KMS-11 (cell line): Measurements from ENCODE around the gene ASPM.

ENCODE experiments used
- H2AFZ ChIP-seq: fragments of 200-600 bp; sonication (generic); 2 replicates; pipeline ENCODE4 v1.6.1; 2016; ENCODE audit warnings: antibody characterized with exemption, mixed run types, low read depth
- H3K27ac ChIP-seq: fragments of 200-600 bp; sonication (generic); 2 replicates; pipeline ENCODE4 v1.6.1; 2016; ENCODE audit warnings: mild to moderate bottlenecking, mixed run types
- H3K27me3 ChIP-seq: fragments of 200-600 bp; sonication (generic); 2 replicates; pipeline ENCODE4 v1.6.1; 2017; ENCODE audit warnings: mild to moderate bottlenecking, low read depth, mixed run types, moderate library complexity; ENCODE audit not compliant: insufficient read depth
- H3K36me3 ChIP-seq: fragments of 200-600 bp; sonication (generic); 2 replicates; pipeline ENCODE4 v1.6.1; 2017; ENCODE audit warnings: mild to moderate bottlenecking, mixed run types; ENCODE audit not compliant: insufficient read depth
- H3K4me1 ChIP-seq: fragments of 200-600 bp; sonication (generic); 2 replicates; pipeline ENCODE4 v1.6.1; 2016; ENCODE audit warnings: mild to moderate bottlenecking, low read depth, mixed run types; ENCODE audit not compliant: poor library complexity, severe bottlenecking
- H3K4me2 ChIP-seq: fragments of 200-600 bp; sonication (generic); 2 replicates; pipeline ENCODE4 v1.7.0; 2016; ENCODE audit warnings: mild to moderate bottlenecking, mixed run types
- H3K4me3 ChIP-seq: fragments of 200-600 bp; sonication (generic); IDR thresholded peaks from 2 replicates; pipeline ENCODE4 v1.6.1; 2017; ENCODE audit warnings: low read depth, low read length, mixed read lengths; ENCODE audit not compliant: insufficient read depth
- H3K79me2 ChIP-seq: fragments of 200-600 bp; sonication (generic); 2 replicates; pipeline ENCODE4 v1.6.1; 2016; ENCODE audit warnings: low read depth, mixed run types; ENCODE audit not compliant: insufficient read depth
- H3K9ac ChIP-seq: fragments of 200-600 bp; sonication (generic); 2 replicates; pipeline ENCODE4 v1.6.1; 2016; ENCODE audit warnings: mild to moderate bottlenecking, mixed run types
- H4K20me1 ChIP-seq: fragments of 200-600 bp; sonication (generic); 2 replicates; pipeline ENCODE4 v1.6.1; 2016; ENCODE audit warnings: mild to moderate bottlenecking, mixed run types; ENCODE audit not compliant: insufficient read depth
- TF ChIP-seq, protein P1 (sequence below): fragments of 200-600 bp; sonication (generic); conservative IDR thresholded peaks from 2 replicates; pipeline ENCODE4 v1.6.1; 2017; ENCODE audit warnings: low read depth, mild to moderate bottlenecking, antibody characterized with exemption, low read length, moderate library complexity, mixed read lengths

Gene ASPM

GRCh38 chr1:197143276-197143675 is 3.2 kb downstream of the ASPM start:
- H3K36me3 ChIP-seq: peaks cover 6% of the 10 kb centered on the region
- peak overlapping the region; percentile 51; the same call in 1 of the 2 replicates for H3K4me2 ChIP-seq

GRCh38 chr1:197141575-197141974 is 4.9 kb downstream of the ASPM start:
- no peak overlapping the region for H2AFZ ChIP-seq
- no peak overlapping the region for H3K4me2 ChIP-seq
- no peak overlapping the region for H3K9ac ChIP-seq
- peaks cover 6% of the 10 kb centered on the region for H3K36me3 ChIP-seq
- H4K20me1 ChIP-seq: peaks cover 6% of the 10 kb centered on the region; the same call in 1 of the 2 replicates
- peaks cover 52% of the 10 kb centered on the region for H3K4me1 ChIP-seq
- H3K27ac ChIP-seq: no peak overlapping the region
- no peaks in the 10 kb centered on the region for H3K27me3 ChIP-seq
- TF ChIP-seq, protein P1, sequence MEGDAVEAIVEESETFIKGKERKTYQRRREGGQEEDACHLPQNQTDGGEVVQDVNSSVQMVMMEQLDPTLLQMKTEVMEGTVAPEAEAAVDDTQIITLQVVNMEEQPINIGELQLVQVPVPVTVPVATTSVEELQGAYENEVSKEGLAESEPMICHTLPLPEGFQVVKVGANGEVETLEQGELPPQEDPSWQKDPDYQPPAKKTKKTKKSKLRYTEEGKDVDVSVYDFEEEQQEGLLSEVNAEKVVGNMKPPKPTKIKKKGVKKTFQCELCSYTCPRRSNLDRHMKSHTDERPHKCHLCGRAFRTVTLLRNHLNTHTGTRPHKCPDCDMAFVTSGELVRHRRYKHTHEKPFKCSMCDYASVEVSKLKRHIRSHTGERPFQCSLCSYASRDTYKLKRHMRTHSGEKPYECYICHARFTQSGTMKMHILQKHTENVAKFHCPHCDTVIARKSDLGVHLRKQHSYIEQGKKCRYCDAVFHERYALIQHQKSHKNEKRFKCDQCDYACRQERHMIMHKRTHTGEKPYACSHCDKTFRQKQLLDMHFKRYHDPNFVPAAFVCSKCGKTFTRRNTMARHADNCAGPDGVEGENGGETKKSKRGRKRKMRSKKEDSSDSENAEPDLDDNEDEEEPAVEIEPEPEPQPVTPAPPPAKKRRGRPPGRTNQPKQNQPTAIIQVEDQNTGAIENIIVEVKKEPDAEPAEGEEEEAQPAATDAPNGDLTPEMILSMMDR: no peak
- no peak overlapping the region for H3K4me3 ChIP-seq
- H3K79me2 ChIP-seq: peaks cover 80% of the 10 kb centered on the region

More at GRCh38 chr1:197143276-197143675, 3.2 kb downstream of the ASPM start:
- peaks cover 59% of the 10 kb centered on the region for H3K4me1 ChIP-seq
- TF ChIP-seq, protein P1: no peak
- H3K4me3 ChIP-seq: no peak overlapping the region
- H3K27ac ChIP-seq: no peak overlapping the region
- peaks cover 6% of the 10 kb centered on the region; the same call in 1 of the 2 replicates for H4K20me1 ChIP-seq
- no peak overlapping the region for H3K9ac ChIP-seq
- peaks cover 73% of the 10 kb centered on the region for H3K79me2 ChIP-seq
- H2AFZ ChIP-seq: no peak overlapping the region
- H3K27me3 ChIP-seq: no peaks in the 10 kb centered on the region

DNA sequence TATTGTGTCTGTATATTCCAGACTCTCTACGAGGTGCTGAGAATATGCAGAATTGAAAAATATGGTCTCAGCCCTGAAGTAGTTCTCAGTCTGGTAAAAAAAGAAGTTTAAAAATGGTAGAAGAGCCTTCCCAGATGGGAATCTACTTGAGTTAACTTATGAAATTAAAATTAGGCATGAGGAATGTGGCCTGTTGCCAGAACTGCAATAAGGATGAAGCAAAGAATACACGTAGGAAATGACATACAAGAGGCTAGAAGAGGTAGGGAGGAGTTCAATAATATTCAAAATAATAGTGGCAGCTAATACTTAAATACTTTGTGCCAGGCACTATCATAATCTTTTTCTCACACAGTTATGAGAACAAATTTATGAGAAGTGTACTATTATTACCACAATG is 6.3 kb downstream of the ASPM start:
- H3K27ac ChIP-seq: no peak overlapping the region
- H3K79me2 ChIP-seq: peaks cover 69% of the 10 kb centered on the region
- H3K36me3 ChIP-seq: peaks cover 6% of the 10 kb centered on the region
- H3K27me3 ChIP-seq: no peaks in the 10 kb centered on the region
- no peak overlapping the region for H3K4me2 ChIP-seq
- H3K4me1 ChIP-seq: peaks cover 52% of the 10 kb centered on the region
- H3K9ac ChIP-seq: no peak overlapping the region
- peaks cover 6% of the 10 kb centered on the region for H4K20me1 ChIP-seq
- no peak overlapping the region for H3K4me3 ChIP-seq
- no peak overlapping the region for H2AFZ ChIP-seq
- TF ChIP-seq, protein P1: no peak

DNA sequence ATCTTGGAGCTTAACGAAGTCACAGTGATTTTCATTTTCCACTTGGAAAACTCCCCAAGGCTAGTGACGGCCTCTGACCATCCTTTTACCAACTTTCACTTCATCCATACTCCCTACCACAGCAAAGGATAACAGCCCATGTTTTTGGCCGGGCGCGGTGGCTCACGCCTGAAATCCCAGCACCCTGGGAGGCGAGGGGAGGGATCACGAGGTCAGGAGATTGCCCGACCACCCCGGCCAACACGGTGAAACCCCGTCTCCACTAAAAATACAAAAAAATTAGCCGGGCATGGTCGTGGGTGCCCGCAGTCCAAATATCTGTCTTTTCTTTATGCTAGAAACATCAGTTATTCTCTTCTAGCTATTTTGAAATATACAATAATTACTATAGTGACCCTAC is 7.3 kb downstream of the ASPM start:
- H2AFZ ChIP-seq: no peak overlapping the region
- H3K79me2 ChIP-seq: peaks cover 60% of the 10 kb centered on the region
- H3K4me1 ChIP-seq: peaks cover 47% of the 10 kb centered on the region
- H3K4me2 ChIP-seq: no peak overlapping the region
- no peak overlapping the region for H3K9ac ChIP-seq
- no peak overlapping the region for H3K27ac ChIP-seq
- no peaks in the 10 kb centered on the region for H3K27me3 ChIP-seq
- peaks cover 4% of the 10 kb centered on the region; the same call in 1 of the 2 replicates for H4K20me1 ChIP-seq
- H3K4me3 ChIP-seq: no peak overlapping the region
- TF ChIP-seq, protein P1: no peak
- H3K36me3 ChIP-seq: peaks cover 6% of the 10 kb centered on the region
